GM12875 (cell line): Measurements from ENCODE around the gene DHCR24.

Experiments
- H3K4me3 ChIP-seq: one replicate; pipeline ENCODE4 v1.5.1; 2011; ENCODE audit warnings: low read depth, low read length, control low read depth
- CTCF ChIP-seq: IDR thresholded peaks from 2 replicates; pipeline ENCODE4 v1.5.1; 2011; ENCODE audit warnings: low read depth, mild to moderate bottlenecking, control low read depth, inconsistent platforms, low read length, moderate library complexity, borderline replicate concordance; ENCODE audit not compliant: insufficient read depth

Gene DHCR24

GRCh38 chr1:54808443-54809207 is 78.4 kb downstream of the DHCR24 start:
- H3K4me3 ChIP-seq: no peak overlapping the region
- no peak for TF ChIP-seq CTCF

- H3K4me3 ChIP-seq: no peak overlapping the region
These were observed 79.2 kb downstream of the DHCR24 start for GRCh38 chr1:54807756-54808155.

GRCh38 chr1:54806931-54807611 is 79.9 kb downstream of the DHCR24 start:
- no peak overlapping the region for H3K4me3 ChIP-seq
- TF ChIP-seq CTCF: no peak

More at GRCh38 chr1:54807756-54808155, 79.2 kb downstream of the DHCR24 start:
- TF ChIP-seq CTCF: no peak

DNA sequence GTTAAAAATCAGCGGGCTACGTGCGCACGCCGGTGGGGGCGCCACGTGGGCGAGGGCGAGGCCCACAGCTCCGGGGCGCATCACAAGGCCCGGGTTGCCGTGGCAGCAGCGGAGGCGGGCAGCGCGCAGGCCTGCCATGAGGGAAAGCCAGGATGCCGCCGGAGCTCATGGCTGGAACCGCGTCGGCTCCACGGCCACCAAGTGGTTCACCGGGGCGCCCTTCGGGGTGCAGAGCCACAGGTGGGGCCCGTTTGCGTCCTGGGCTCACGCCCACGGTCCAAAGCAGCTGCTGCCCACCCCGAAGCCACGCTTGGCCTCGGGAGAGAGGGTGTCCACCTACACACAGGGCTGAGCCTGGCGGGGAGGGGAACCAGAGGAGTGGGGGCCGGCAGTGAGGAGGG is 81.0 kb downstream of the DHCR24 start:
- no peak for TF ChIP-seq CTCF

DNA sequence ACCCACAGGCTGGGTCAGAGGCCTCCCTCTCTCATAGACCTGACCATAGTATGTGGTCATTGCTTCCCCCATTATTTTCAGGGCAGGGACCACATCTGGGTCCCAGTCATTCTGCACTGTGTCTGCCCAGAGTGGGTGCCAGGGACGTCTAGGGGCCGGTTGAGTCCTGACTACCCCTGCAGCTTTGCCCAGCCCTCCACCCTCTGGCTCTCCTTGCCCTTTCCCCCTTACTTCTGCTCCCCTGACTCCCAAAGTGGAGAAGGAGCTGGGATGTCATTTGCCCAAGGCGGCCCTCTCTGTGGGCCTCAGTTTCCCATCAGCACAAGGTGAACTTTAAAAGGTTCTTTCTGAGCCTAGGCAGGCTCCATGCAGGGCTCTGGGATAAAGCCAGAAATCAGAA is 81.5 kb downstream of the DHCR24 start:
- no peak overlapping the region for H3K4me3 ChIP-seq
- TF ChIP-seq CTCF: no peak

More for the DNA sequence above, 81.0 kb downstream of the DHCR24 start:
- no peak overlapping the region for H3K4me3 ChIP-seq

DNA sequence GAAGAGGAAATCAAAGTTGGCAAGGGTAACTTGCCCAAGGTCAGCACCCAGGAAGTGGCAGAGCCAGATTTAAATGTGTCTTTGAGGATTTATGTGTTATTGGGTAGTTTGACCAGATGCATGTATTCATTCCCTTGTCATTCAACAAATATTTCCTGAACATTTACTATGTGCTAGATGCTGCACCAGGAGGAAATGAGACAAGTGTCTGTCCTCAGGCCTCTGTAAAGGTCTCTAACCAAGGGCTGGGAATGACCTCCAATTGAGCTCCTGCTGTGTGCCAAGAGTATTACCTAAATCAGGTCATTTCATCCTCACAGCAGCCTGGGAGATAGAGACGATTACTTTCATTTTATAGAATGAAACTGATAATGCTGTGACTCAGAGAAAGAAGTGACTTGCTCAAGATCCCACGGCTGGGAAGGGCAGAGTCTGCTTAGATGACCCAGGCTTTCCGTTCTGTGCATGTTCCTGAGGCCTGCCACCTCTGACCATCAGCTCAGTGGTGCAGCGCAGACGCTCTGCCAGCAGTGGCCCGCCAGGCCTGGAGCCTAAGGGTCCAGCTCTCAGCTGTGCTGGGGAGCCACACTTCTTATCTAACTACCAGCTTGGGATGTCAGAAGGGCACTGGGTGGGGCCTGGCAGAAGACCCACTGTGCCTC is 82.4 kb downstream of the DHCR24 start:
- H3K4me3 ChIP-seq: no peak overlapping the region
- no peak for TF ChIP-seq CTCF
